A549 (cell line): ENCODE data around the gene EYA3.

Experiments
- CTCF ChIP-seq: fragments of >200 bp; sonication (Bioruptor Twin); formaldehyde crosslinking; IDR thresholded peaks from 3 replicates; pipeline ENCODE4 v1.5.1; 2016
- ELK1 ChIP-seq: fragments of 150-350 bp; IDR thresholded peaks from 2 replicates; pipeline ENCODE4 v1.6.1; 2014; ENCODE audit warnings: low read depth, mild to moderate bottlenecking, low read length
- JUN ChIP-seq, 2 experiments: fragments of >200 bp; sonication (Bioruptor Twin); formaldehyde crosslinking; IDR thresholded peaks; 2 replicates in 1 of 2; 3 replicates in 1 of 2; pipeline ENCODE4 v1.6.1; 2016 to 2017
- RAD21 ChIP-seq, 2 experiments: fragments of >200 bp in 1 of 2; sonication (Bioruptor Twin) in 1 of 2; formaldehyde crosslinking in 1 of 2; IDR thresholded peaks in 1 of 2; conservative IDR thresholded peaks in 1 of 2; 2 replicates in 1 of 2; 3 replicates in 1 of 2; pipeline ENCODE4 v1.6.1; 2012 to 2018; ENCODE audit warnings: inconsistent platforms in 1 of 2
- REST ChIP-seq: fragments of 200-600 bp; sonication (generic); IDR thresholded peaks from 2 replicates; pipeline ENCODE4 v1.6.1; 2016; ENCODE audit warnings: antibody characterized with exemption, mild to moderate bottlenecking, moderate library complexity

- no peak for TF ChIP-seq REST
- no peak for TF ChIP-seq CTCF
- TF ChIP-seq ELK1: no peak
- TF ChIP-seq RAD21 (conservative IDR thresholded peaks at IDR 0.05 in 1 of 2, IDR thresholded peaks at IDR 0.05 in 1 of 2): no peak
- no peak for TF ChIP-seq JUN (IDR thresholded peaks at IDR 0.05)
Measured at GRCh38 chr1:27934818-27935549, 153.4 kb downstream of the EYA3 start, which contains the start of gene SMPDL3B.
